ENCODE data around the gene SPTBN4.
"Not testable (repeated sequence)": the region's sequence is repeated elsewhere in the genome, so short reads cannot be mapped to it uniquely, and the experiment has no call there.

SPTBN4 gene

DNA sequence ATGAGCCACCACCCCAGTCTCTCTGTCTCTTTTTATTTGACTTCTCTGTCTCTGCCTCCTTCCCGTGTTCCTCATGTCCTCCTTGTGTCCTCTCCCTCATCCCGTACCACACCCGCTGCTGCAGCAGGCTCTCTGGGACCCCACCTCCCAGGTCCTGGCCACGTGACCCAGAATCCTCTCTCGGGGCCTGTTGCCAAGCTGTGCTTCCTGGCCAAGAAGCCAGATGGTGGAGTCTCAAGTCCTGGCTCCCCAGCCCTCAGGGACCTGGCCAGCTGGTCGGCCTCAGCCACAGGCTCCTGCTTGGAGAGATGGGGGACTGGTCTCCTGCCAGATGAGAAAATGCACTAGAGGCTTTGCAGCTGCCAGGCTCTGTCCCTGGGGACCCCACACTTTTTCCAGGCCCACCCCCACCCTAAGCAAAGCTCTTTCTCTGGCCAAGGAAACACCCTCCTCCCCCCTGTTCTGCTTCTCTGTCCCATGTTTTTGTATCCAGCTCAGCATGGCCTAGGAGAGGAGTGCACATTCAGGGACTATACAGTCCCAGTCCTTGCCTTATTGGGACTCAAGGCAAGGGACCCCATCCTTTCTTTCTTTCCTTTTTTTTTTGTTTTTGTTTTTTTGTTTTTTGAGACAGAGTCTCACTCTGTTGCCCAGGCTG, 75.5 kb downstream of the SPTBN4 start:
- no peak for DNase-seq (ENCODE audit: low spot score)
- TF ChIP-seq, protein P1, sequence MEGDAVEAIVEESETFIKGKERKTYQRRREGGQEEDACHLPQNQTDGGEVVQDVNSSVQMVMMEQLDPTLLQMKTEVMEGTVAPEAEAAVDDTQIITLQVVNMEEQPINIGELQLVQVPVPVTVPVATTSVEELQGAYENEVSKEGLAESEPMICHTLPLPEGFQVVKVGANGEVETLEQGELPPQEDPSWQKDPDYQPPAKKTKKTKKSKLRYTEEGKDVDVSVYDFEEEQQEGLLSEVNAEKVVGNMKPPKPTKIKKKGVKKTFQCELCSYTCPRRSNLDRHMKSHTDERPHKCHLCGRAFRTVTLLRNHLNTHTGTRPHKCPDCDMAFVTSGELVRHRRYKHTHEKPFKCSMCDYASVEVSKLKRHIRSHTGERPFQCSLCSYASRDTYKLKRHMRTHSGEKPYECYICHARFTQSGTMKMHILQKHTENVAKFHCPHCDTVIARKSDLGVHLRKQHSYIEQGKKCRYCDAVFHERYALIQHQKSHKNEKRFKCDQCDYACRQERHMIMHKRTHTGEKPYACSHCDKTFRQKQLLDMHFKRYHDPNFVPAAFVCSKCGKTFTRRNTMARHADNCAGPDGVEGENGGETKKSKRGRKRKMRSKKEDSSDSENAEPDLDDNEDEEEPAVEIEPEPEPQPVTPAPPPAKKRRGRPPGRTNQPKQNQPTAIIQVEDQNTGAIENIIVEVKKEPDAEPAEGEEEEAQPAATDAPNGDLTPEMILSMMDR (IDR thresholded peaks at IDR 0.05; ENCODE audit: extremely low read depth, insufficient read depth, missing control alignments): no peak
- in situ Hi-C loops (cut with MboI; ENCODE audit: low pct_unique_long_range_greater_than_20kb, low sequenced_read_pairs, unreplicated experiment): no loop called here

DNA sequence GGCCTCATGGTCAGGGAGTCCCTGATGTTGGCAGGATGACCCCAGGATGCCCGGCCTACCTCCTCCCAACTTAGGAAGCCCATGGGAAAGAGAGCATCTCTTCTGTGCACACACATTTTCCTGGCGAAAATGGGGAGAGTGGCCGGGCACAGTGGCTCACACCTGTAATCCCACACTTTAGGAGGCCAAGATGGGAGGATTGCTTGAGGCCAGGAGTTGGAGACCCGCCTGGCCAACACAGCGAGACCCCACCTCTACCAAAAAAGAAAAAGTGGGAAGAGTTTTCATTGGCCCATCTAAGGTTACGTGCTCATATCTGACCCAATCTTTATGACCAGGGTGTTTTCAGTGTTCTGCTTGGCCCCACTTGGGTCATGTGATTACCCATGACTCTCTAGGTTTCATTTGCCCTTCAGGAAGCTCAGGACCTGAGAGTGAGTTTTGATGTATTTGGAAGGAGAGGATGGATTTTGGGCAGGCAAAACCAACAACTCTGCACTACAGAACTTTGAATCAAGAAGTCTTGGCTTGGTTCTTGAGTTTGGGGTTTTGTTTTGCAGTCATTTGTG, 76.3 kb downstream of the SPTBN4 start:
- no peak for DNase-seq (ENCODE audit: low spot score)
- in situ Hi-C loops (cut with MboI; ENCODE audit: low pct_unique_long_range_greater_than_20kb, low sequenced_read_pairs, unreplicated experiment): no loop called here
- TF ChIP-seq, protein P1 (IDR thresholded peaks at IDR 0.05; ENCODE audit: extremely low read depth, insufficient read depth, missing control alignments): no peak

DNA sequence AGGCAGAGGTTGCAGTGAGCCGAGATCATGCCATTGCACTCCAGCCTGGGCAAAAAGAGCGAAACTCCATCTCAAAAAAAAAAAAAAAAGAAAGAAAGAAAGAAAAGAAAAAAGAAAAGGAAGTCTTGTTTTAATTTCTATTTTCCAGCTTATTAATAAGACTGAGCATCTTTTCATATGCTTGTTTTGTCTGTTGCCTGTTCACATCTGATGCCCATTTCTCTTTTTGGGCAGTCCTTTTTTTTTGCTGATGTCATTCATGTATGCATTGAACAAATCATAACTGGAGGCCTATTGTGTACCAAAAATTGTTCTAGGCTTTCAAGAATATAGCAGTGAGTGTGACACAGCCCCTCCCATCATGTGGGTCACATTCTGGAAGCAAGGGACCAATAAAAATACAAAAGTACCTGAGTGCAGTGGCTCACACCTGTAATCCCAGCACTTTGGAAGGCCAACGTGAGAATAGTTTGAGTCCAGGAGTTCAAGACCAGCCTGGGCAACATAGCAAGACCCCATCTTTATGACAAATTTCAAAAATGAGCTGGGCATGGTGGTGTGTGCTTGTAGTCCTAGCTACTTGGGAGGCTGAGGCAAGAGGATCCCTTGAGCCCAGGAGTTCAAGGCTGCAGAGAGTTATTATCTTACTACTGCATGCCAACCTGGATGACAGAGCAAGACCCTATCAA, 79.5 kb downstream of the SPTBN4 start:
- DNase-seq (ENCODE audit: low spot score); in situ Hi-C loops (cut with MboI; ENCODE audit: low pct_unique_long_range_greater_than_20kb, low sequenced_read_pairs, unreplicated experiment): not testable (repeated sequence)

DNA sequence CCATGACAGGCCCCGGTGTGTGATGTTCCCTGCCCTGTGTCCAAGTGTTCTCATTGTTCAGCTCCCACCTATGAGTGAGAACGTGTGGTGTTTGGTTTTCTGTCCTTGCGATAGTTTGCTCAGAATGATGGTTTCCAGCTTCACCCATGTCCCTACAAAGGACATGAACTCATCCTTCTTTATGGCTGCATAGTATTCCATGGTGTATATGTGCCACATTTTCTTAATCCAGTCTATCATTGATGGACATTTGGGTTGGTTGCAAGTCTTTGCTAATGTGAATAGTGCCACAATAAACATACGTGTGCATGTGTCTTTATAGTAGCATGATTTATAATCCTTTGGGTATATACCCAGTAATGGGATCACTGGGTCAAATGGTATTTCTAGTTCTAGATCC, 80.4 kb downstream of the SPTBN4 start:
- in situ Hi-C loops (cut with MboI; ENCODE audit: low pct_unique_long_range_greater_than_20kb, low sequenced_read_pairs, unreplicated experiment): not testable (repeated sequence)

DNA sequence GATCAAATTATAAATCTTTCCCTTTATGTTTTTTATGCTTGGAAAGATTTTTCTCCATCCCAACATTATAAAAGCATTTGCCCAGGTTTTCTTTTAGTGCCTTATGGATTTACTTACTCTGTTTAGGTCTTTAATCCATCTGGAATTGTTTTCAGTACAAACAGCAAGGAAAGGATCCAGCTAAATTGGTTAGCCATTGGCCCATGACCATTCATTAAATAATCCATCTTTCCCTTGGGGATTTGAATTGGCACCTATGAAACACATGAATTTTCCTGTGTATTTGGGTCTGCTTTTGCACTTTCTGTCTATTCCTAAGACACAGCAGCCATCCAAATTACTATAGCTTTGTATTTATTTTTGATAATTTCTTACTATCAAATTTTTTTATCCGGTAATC, 81.0 kb downstream of the SPTBN4 start:
- no peak for DNase-seq (ENCODE audit: low spot score)
- TF ChIP-seq, protein P1 (IDR thresholded peaks at IDR 0.05; ENCODE audit: extremely low read depth, insufficient read depth, missing control alignments): no peak

More for the DNA sequence above, 80.4 kb downstream of the SPTBN4 start:
- not testable (repeated sequence) for DNase-seq (ENCODE audit: low spot score)

DNA sequence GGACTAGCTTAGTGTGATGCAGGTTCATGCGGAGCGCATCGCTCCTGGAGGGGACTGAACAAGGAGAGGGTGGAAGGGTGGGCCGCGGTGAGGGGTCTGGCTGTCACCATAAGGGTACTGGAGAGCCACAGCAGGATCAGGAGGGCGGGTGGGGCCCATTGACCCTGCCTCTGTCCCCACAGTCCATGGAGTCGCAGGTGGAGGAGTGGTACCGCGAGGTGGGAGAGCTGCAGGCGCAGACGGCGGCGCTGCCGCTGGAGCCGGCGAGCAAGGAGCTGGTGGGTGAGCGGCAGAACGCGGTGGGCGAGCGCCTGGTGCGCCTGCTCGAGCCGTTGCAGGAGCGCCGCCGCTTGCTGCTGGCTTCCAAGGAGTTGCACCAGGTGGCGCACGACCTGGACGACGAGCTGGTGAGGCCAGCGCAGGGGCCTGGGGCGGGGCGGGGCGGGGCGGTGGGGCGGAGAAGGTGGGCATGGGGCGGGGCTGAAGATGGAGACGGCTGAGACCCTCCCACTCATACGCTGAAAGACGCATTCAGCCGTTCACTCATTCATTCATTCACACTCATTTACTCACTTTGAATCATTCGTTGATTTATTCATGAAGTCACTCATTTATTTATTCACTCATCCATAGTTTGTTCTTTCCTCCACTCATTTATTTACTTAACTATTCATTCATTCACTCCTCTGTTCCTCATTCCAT, 82.4 kb downstream of the SPTBN4 start:
- TF ChIP-seq, protein P1 (IDR thresholded peaks at IDR 0.05; ENCODE audit: extremely low read depth, insufficient read depth, missing control alignments): peak; percentile 78
- DNase-seq (ENCODE audit: low spot score): peak; percentile 89
- in situ Hi-C loops (cut with MboI; ENCODE audit: low pct_unique_long_range_greater_than_20kb, low sequenced_read_pairs, unreplicated experiment): no loop called here

More for the DNA sequence above, 81.0 kb downstream of the SPTBN4 start:
- in situ Hi-C loops (cut with MboI; ENCODE audit: low pct_unique_long_range_greater_than_20kb, low sequenced_read_pairs, unreplicated experiment): no loop called here

DNA sequence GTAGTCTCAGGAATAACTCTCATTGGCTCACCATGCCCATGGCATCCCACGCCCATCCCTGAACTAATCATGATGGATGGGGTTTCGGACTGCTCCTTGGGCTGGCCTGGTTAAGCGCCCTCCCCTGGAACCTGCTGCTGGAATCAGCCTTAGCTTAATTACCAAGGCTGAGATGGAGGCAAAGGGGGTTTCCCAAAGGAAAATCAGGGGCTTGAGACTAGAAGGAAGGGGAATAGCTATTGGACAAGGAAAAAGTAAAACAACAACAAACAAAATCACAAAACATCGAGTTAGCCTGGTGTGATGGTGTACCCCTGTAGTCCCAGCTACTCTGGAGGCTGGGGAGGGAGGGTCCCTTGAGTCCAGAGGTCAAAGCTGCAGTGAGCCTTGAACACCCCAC, 84.2 kb downstream of the SPTBN4 start:
- in situ Hi-C loops (cut with MboI; ENCODE audit: low pct_unique_long_range_greater_than_20kb, low sequenced_read_pairs, unreplicated experiment): no loop called here
- TF ChIP-seq, protein P1 (IDR thresholded peaks at IDR 0.05; ENCODE audit: extremely low read depth, insufficient read depth, missing control alignments): no peak
- DNase-seq (ENCODE audit: low spot score): no peak
